Osteocyte (in vitro differentiated cells): Measurements from ENCODE around the gene HOXD13. TPM values are rescaled to one million over a fixed set of nuclear protein-coding genes. Genes with fewer than 3 reads are reported as not detected.

Experiments used
- DNase-seq: peaks from one replicate; pipeline ENCODE4 v3.0.0; 2021; ENCODE audit warnings: mixed read lengths; ENCODE audit not compliant: unreplicated experiment; ENCODE audit errors: extremely low spot score
- H3K27ac Mint-ChIP-seq: one replicate; pipeline ENCODE4 v1.8.0; 2021; ENCODE audit warnings: mild to moderate bottlenecking, mixed read lengths; ENCODE audit not compliant: unreplicated experiment
- H3K27me3 Mint-ChIP-seq: one replicate; pipeline ENCODE4 v1.8.0; 2021; ENCODE audit warnings: mixed read lengths; ENCODE audit not compliant: unreplicated experiment
- H3K36me3 Mint-ChIP-seq: one replicate; pipeline ENCODE4 v1.8.0; 2021; ENCODE audit warnings: mixed read lengths; ENCODE audit not compliant: unreplicated experiment
- H3K4me1 Mint-ChIP-seq: one replicate; pipeline ENCODE4 v1.8.0; 2021; ENCODE audit warnings: mixed read lengths; ENCODE audit not compliant: unreplicated experiment
- H3K4me3 Mint-ChIP-seq: one replicate; pipeline ENCODE4 v1.8.0; 2021; ENCODE audit warnings: mild to moderate bottlenecking, moderate library complexity, mixed read lengths; ENCODE audit not compliant: unreplicated experiment
- H3K9me3 Mint-ChIP-seq: one replicate; pipeline ENCODE4 v1.8.0; 2021; ENCODE audit warnings: mixed read lengths; ENCODE audit not compliant: unreplicated experiment
- CTCF ChIP-seq: fragments of 200-600 bp; sonication (generic); IDR thresholded peaks from 2 replicates; pipeline ENCODE4 v1.5.0; 2021; ENCODE audit warnings: antibody characterized with exemption, mild to moderate bottlenecking, moderate library complexity
- total RNA-seq: library from RNA; stranded (reverse); gene quantifications from 2 replicates; pipeline ENCODE4 v1.2.1, GENCODE V29; 2021

Gene HOXD13
- total RNA-seq, 1 donor from 2014 or later, result not detected

GRCh38 chr2:176081376-176081836 lies 11.1 kb upstream of the HOXD13 start:
- no peaks in the 10 kb centered on the region for H3K36me3 Mint-ChIP-seq
- no peaks in the 10 kb centered on the region for H3K9me3 Mint-ChIP-seq
- H3K27ac Mint-ChIP-seq, result no peak overlapping the region
- no peak for TF ChIP-seq CTCF
- H3K27me3 Mint-ChIP-seq, result peaks cover 84% of the 10 kb centered on the region
- H3K4me1 Mint-ChIP-seq, result peaks cover 26% of the 10 kb centered on the region
- DNase-seq, result no peak
- no peak overlapping the region for H3K4me3 Mint-ChIP-seq

- no peak for TF ChIP-seq CTCF
- Mint-ChIP-seq H3K4me3 (no peak overlapping the region), H3K27ac (no peak overlapping the region), H3K9me3 (no peaks in the 10 kb centered on the region), H3K36me3 (no peaks in the 10 kb centered on the region), H3K4me1 (peaks cover 27% of the 10 kb centered on the region), H3K27me3 (peaks cover 84% of the 10 kb centered on the region)
- no peak for DNase-seq
These were observed 10.5 kb upstream of the HOXD13 start for GRCh38 chr2:176081837-176082524.

- TF ChIP-seq CTCF, result no peak
- Mint-ChIP-seq H3K27me3 (peaks cover 84% of the 10 kb centered on the region), H3K9me3 (no peaks in the 10 kb centered on the region), H3K27ac (no peak overlapping the region), H3K4me3 (no peak overlapping the region), H3K36me3 (no peaks in the 10 kb centered on the region), H3K4me1 (peaks cover 27% of the 10 kb centered on the region)
- DNase-seq, result no peak
These were observed 10.0 kb upstream of the HOXD13 start for GRCh38 chr2:176082525-176082823.

- Mint-ChIP-seq H3K9me3 (no peaks in the 10 kb centered on the region), H3K27ac (peak overlapping the region; percentile 16), H3K4me3 (no peak overlapping the region), H3K4me1 (peaks cover 29% of the 10 kb centered on the region), H3K27me3 (peaks cover 87% of the 10 kb centered on the region), H3K36me3 (no peaks in the 10 kb centered on the region)
- no peak for DNase-seq
- no peak for TF ChIP-seq CTCF
These were observed 9.4 kb upstream of the HOXD13 start for GRCh38 chr2:176082824-176083751.

- TF ChIP-seq CTCF, result no peak
- Mint-ChIP-seq H3K27me3 (peaks cover 87% of the 10 kb centered on the region), H3K27ac (peak within 1 kb of the TSS; percentile 16), H3K4me3 (no peak within 1 kb of the TSS), H3K36me3 (no peaks in the 10 kb centered on the region), H3K9me3 (no peaks in the 10 kb centered on the region), H3K4me1 (peaks cover 33% of the 10 kb centered on the region)
- no peak for DNase-seq
These were observed 8.7 kb upstream of the HOXD13 start, which contains the start of gene EVX2 for GRCh38 chr2:176083796-176084261. EVX2 (minus strand) TSS chr2:176083962; CDS start chr2:176083776, 186 bp downstream.
